Colonic mucosa (tissue), 4 donors: Measurements from ENCODE around the gene HSF2BP. TPM values are rescaled to one million over a fixed set of nuclear protein-coding genes. Genes with fewer than 3 reads are reported as not detected.

ENCODE experiments used
- DNase-seq: peaks from one replicate; pipeline ENCODE4 v3.0.0-alpha.2; 2020
- H3K27ac ChIP-seq: fragments of 200-600 bp; one replicate; pipeline ENCODE4 v1.8.0; 2021
- H3K27me3 ChIP-seq: fragments of 200-600 bp; one replicate; pipeline ENCODE4 v1.8.0; 2021
- H3K36me3 ChIP-seq: fragments of 200-600 bp; one replicate; pipeline ENCODE4 v1.8.0; 2021
- H3K4me1 ChIP-seq: fragments of 200-600 bp; one replicate; pipeline ENCODE4 v1.8.0; 2021; ENCODE audit warnings: mild to moderate bottlenecking
- H3K4me3 ChIP-seq: fragments of 200-600 bp; one replicate; pipeline ENCODE4 v1.8.0; 2021
- H3K9ac ChIP-seq, 2 donors: one replicate each; pipeline ENCODE4 v1.7.0; 2013; ENCODE audit warnings: control low read depth in 2 of 2, low read depth in 2 of 2, low read length in 2 of 2
- H3K9me3 ChIP-seq: fragments of 200-600 bp; one replicate; pipeline ENCODE4 v1.8.0; 2021
- intact Hi-C: fragments of 100-400 bp; cut with DNase I; formaldehyde crosslinking; loops from one replicate; pipeline ENCODE4 v1.14.1; 2022
- total RNA-seq, 2 donors: library from RNA; stranded (reverse); fragmentation: NEBNext Ultra II Directional in 1 of 2; extraction: Animal tissue kit (Norgen Biotek cat#: 25700) in 1 of 2; gene quantifications; one replicate each; pipeline ENCODE4 v1.2.1, GENCODE V29; 2021
- TF ChIP-seq, protein P1 (sequence below): fragments of 200-600 bp; IDR thresholded peaks from one replicate; pipeline ENCODE4 v1.8.0; 2022; ENCODE audit warnings: antibody characterized with exemption, mild to moderate bottlenecking
- donor health status: healthy.
- donor health status: DM: no; HTN: no; CAD: no.
- donor health status: DM: no; HTN: no; CAD: no.

Gene HSF2BP
- total RNA-seq, 2 donors from 2014 or later = 0.45 TPM; not detected in 1

DNA sequence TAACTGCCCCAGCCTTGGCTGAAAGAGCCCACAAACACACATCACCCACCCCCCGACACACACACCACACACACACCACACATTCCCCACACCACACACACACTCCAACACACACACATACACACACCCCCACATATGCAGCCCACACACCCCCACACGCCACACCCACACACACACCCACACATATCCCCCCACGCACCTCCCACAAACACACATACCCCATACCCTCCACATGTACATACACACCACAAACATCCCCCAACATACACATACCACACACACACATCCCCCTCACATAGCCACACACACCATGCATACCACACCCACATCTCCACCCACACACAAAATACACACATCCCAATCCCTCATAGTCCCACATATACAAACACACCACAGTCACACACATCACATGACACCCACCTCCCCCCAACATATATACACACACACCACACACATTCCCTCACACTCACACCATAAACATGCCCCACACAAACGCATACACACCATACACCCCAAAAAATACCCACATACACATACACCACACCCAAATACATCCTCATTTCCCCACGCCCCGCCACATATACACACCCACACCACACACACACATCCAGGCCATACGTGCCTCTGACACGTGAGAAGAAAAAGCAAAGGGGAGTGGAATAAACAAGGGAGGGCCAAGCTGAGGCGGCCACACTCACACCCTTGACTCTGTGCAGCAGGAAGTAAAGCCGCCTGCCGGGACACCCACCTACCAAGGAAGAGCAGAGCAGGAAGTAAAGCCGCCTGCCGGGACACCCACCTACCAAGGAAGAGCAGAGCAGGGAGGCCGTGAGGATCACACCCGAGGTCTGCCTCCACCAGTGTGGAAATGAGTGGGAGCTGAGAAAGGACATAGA is 53.7 kb downstream of the HSF2BP start:
- H3K9ac ChIP-seq = no peak overlapping the region
- no peaks in the 10 kb centered on the region for H3K9me3 ChIP-seq
- DNase-seq = no peak
- no peaks in the 10 kb centered on the region for H3K4me1 ChIP-seq
- TF ChIP-seq, protein P1, sequence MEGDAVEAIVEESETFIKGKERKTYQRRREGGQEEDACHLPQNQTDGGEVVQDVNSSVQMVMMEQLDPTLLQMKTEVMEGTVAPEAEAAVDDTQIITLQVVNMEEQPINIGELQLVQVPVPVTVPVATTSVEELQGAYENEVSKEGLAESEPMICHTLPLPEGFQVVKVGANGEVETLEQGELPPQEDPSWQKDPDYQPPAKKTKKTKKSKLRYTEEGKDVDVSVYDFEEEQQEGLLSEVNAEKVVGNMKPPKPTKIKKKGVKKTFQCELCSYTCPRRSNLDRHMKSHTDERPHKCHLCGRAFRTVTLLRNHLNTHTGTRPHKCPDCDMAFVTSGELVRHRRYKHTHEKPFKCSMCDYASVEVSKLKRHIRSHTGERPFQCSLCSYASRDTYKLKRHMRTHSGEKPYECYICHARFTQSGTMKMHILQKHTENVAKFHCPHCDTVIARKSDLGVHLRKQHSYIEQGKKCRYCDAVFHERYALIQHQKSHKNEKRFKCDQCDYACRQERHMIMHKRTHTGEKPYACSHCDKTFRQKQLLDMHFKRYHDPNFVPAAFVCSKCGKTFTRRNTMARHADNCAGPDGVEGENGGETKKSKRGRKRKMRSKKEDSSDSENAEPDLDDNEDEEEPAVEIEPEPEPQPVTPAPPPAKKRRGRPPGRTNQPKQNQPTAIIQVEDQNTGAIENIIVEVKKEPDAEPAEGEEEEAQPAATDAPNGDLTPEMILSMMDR = no peak
- no peaks in the 10 kb centered on the region for H3K27me3 ChIP-seq
- H3K27ac ChIP-seq = no peak overlapping the region
- H3K36me3 ChIP-seq = no peaks in the 10 kb centered on the region
- intact Hi-C loops = no loop called here
- H3K4me3 ChIP-seq = no peak overlapping the region

DNA sequence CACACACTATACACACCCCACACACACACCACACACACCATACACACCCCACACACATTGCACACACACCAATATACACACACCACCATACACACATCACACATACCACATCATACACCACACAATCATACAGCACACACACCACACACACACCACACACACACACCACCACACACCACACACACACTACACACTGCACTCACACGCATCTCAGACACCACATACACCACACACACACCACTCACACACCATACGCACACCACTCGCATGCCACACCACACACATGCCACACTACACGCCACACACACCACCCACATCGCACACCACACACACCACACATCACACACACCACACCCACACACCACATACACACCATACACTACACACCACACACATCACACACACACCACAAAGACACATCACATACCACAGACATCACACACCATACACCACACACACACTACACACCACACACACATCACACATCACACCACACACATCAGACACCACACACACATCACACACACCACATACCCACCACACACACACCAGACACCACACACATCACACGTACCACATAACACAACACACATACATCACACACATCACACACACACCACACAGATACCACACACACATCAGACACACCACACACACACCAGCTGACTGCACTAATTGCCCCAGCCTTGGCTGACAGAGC is 54.6 kb downstream of the HSF2BP start:
- Histone ChIP-seq H3K9ac (no peak overlapping the region), H3K27ac (no peak overlapping the region), H3K27me3 (no peaks in the 10 kb centered on the region), H3K36me3 (no peaks in the 10 kb centered on the region), H3K9me3 (no peaks in the 10 kb centered on the region), H3K4me3 (no peak overlapping the region), H3K4me1 (no peaks in the 10 kb centered on the region)
- TF ChIP-seq, protein P1 = no peak
- intact Hi-C loops = no loop called here
- DNase-seq = no peak

DNA sequence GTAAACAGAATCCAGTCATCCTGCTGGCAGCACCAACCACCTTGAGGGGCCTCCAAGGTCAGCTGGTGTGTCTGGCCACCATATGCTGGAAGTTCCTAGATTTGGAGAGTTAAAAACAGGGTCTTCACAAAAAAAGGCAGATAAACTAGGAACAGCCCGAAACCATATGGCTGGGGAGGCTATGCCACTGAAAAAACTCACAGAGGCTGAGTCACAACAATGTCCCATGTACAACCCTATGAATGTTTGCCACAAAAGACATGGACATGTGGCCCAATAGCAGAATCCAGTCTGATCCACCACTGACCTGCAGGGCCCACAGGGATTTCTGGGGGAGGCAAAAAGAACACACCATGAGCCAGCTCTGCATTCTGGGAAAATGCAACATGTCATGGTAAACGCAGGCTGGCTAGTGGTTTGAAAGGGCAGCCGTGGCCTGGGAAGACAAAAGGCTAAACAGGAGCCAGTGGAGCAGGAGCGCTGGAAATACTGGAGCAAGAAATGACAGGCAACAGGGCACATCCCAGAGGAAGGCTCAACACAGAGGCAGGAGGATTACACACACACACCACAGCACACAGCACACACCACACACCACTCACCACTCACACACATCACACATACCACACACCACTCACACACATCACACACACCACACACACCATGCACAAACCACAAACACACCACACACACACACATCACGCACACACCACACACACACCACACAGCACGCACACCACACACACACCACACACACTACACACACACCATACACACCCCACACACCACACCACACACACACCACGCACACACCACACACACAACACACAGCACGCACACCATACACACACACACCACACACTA is 55.4 kb downstream of the HSF2BP start:
- no peaks in the 10 kb centered on the region for H3K36me3 ChIP-seq
- intact Hi-C loops = no loop called here
- no peak overlapping the region for H3K4me3 ChIP-seq
- H3K27me3 ChIP-seq = no peaks in the 10 kb centered on the region
- no peaks in the 10 kb centered on the region for H3K9me3 ChIP-seq
- H3K4me1 ChIP-seq = no peaks in the 10 kb centered on the region
- DNase-seq = no peak
- TF ChIP-seq, protein P1 = no peak
- no peak overlapping the region for H3K27ac ChIP-seq
- no peak overlapping the region for H3K9ac ChIP-seq

DNA sequence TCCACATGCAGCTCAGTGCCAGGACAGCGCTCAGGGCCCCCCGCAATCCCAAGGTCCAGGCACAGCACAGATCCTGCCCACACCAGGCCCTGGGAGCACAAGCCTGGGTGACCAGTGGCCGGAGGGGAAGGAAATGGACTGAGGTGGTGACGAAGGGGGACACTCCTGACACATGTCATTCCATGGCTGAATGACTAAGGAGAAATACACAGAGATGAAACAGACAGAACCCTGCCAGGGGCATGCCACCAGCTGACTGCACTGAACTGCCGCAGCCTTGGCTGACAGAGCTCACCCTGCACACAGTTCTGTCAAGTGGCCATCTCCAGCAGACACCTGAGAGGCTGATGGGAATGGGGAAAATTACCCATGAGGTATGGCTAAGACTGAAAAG is 56.1 kb downstream of the HSF2BP start:
- DNase-seq = no peak
- H3K9me3 ChIP-seq = no peaks in the 10 kb centered on the region
- TF ChIP-seq, protein P1 = no peak
- no peak overlapping the region for H3K9ac ChIP-seq
- intact Hi-C loops = no loop called here
- H3K27me3 ChIP-seq = no peaks in the 10 kb centered on the region
- H3K4me3 ChIP-seq = no peak overlapping the region
- no peak overlapping the region for H3K27ac ChIP-seq
- H3K4me1 ChIP-seq = no peaks in the 10 kb centered on the region
- no peaks in the 10 kb centered on the region for H3K36me3 ChIP-seq
